HAP-1 (cell line): ENCODE results near the gene JAG2.

Source experiments
- DNase-seq, 2 experiments: peaks; one replicate each; pipeline ENCODE4 v3.0.0-alpha.2; 2016 to 2020; ENCODE audit warnings: low spot score in 2 of 2
- H3K27me3 ChIP-seq: fragments of 250-450 bp; sonication (Bioruptor Pico); 2 replicates; pipeline ENCODE4 v1.5.1; 2020; ENCODE audit warnings: low read depth, mild to moderate bottlenecking, moderate library complexity
- H3K36me3 ChIP-seq: fragments of 250-450 bp; sonication (Bioruptor Pico); replicated peaks from 2 replicates; pipeline ENCODE4 v1.5.1; 2020; ENCODE audit warnings: mild to moderate bottlenecking
- H3K4me1 ChIP-seq: fragments of 250-450 bp; sonication (Bioruptor Pico); 2 replicates; pipeline ENCODE4 v1.5.1; 2020; ENCODE audit warnings: mild to moderate bottlenecking
- H3K4me3 ChIP-seq: fragments of 250-450 bp; sonication (Bioruptor Pico); 2 replicates; pipeline ENCODE4 v1.5.1; 2020; ENCODE audit warnings: mild to moderate bottlenecking, moderate library complexity
- H3K9me3 ChIP-seq: fragments of 250-450 bp; sonication (Bioruptor Pico); 2 replicates; pipeline ENCODE4 v1.5.1; 2020; ENCODE audit warnings: mild to moderate bottlenecking, moderate library complexity
- in situ Hi-C: fragments of 300-500 bp; cut with MboI; formaldehyde crosslinking; loops from 3 replicates; pipeline ENCODE4 v1.14.3; 2020; ENCODE audit warnings: low sequenced_read_pairs, inconsistent platforms, mixed read lengths

Gene JAG2

GRCh38 chr14:105142651-105143450 lies 25.7 kb downstream of the JAG2 start:
- no peaks in the 10 kb centered on the region for H3K27me3 ChIP-seq
- H3K36me3 ChIP-seq: peaks cover 53% of the 10 kb centered on the region
- DNase-seq: peak in 1 of 2 experiments; percentile 6
- H3K4me1 ChIP-seq: no peaks in the 10 kb centered on the region
- in situ Hi-C loops: no loop called here
- H3K4me3 ChIP-seq: no peak overlapping the region
- H3K9me3 ChIP-seq: peaks cover 6% of the 10 kb centered on the region; the same call in 1 of the 2 replicates

GRCh38 chr14:105141486-105142281 lies 26.9 kb downstream of the JAG2 start:
- DNase-seq: peak in 1 of 2 experiments; percentile 6
- Histone ChIP-seq H3K27me3 (no peaks in the 10 kb centered on the region), H3K9me3 (peaks cover 6% of the 10 kb centered on the region; the same call in 1 of the 2 replicates), H3K4me3 (no peak overlapping the region), H3K4me1 (no peaks in the 10 kb centered on the region), H3K36me3 (peaks cover 47% of the 10 kb centered on the region)
- in situ Hi-C loops: no loop called here

DNA sequence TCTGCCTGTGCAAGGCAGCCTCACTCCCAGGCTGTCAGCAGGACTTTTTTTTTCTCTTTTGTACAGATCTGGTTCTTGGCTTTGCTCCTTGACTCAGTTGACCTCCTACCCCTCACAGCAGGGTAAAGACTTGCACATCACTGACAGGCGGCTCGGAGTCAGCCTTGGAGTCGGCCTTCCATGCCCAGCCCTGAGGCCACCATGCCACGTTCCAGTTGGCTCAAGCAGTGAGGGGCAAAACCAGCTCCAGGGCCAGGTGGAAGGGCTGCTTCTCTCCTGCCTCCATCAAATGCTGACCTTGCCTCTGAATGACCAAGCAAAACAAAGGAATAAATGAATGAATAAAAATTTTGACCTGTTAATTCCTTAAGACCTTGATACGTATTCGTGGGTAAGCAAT lies 27.6 kb downstream of the JAG2 start:
- DNase-seq: no peak
- H3K4me3 ChIP-seq: no peak overlapping the region
- no peaks in the 10 kb centered on the region for H3K4me1 ChIP-seq
- peaks cover 6% of the 10 kb centered on the region; the same call in 1 of the 2 replicates for H3K9me3 ChIP-seq
- H3K36me3 ChIP-seq: peaks cover 40% of the 10 kb centered on the region
- no peaks in the 10 kb centered on the region for H3K27me3 ChIP-seq
- in situ Hi-C loops: no loop called here

GRCh38 chr14:105140581-105140980 lies 28.0 kb downstream of the JAG2 start:
- no peaks in the 10 kb centered on the region for H3K4me1 ChIP-seq
- peaks cover 6% of the 10 kb centered on the region; the same call in 1 of the 2 replicates for H3K9me3 ChIP-seq
- in situ Hi-C loops: no loop called here
- H3K4me3 ChIP-seq: no peak overlapping the region
- H3K27me3 ChIP-seq: no peaks in the 10 kb centered on the region
- peaks cover 36% of the 10 kb centered on the region for H3K36me3 ChIP-seq
- DNase-seq: no peak

DNA sequence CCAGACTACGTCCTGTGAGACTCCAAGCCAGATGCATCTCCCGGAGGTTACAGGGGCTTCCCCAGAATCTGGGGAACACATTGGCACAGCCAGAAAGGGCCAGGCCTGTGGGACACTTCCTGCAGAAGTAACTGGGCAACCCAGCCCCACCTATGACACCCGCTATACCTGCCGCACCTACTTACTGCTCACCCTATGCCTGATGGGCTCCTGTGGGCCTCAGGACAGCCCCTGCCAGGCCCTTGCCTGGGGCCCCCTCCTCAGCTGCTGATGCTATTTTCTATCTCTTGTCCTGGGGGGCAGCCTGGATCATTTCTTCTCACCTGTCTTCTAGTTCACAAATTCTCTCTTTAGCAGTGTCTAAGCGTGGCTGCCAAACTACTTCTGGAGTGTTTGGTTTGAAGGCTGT lies 28.7 kb downstream of the JAG2 start:
- peaks cover 6% of the 10 kb centered on the region; the same call in 1 of the 2 replicates for H3K9me3 ChIP-seq
- no peak overlapping the region for H3K4me3 ChIP-seq
- H3K27me3 ChIP-seq: no peaks in the 10 kb centered on the region
- H3K4me1 ChIP-seq: no peaks in the 10 kb centered on the region
- in situ Hi-C loops: no loop called here
- no peak for DNase-seq
- H3K36me3 ChIP-seq: peaks cover 31% of the 10 kb centered on the region

- H3K9me3 ChIP-seq: peaks cover 6% of the 10 kb centered on the region; the same call in 1 of the 2 replicates
- DNase-seq: no peak
- H3K4me3 ChIP-seq: no peak overlapping the region
- H3K4me1 ChIP-seq: no peaks in the 10 kb centered on the region
- in situ Hi-C loops: no loop called here
- no peaks in the 10 kb centered on the region for H3K27me3 ChIP-seq
- H3K36me3 ChIP-seq: peaks cover 26% of the 10 kb centered on the region
These were observed 29.3 kb downstream of the JAG2 start for GRCh38 chr14:105139212-105139825.

- no peaks in the 10 kb centered on the region for H3K27me3 ChIP-seq
- no peaks in the 10 kb centered on the region for H3K4me1 ChIP-seq
- peaks cover 6% of the 10 kb centered on the region; the same call in 1 of the 2 replicates for H3K9me3 ChIP-seq
- DNase-seq: no peak
- no peak overlapping the region for H3K4me3 ChIP-seq
- in situ Hi-C loops: no loop called here
- H3K36me3 ChIP-seq: peaks cover 22% of the 10 kb centered on the region
These were observed 29.9 kb downstream of the JAG2 start for GRCh38 chr14:105138551-105139111.

- Histone ChIP-seq H3K9me3 (peaks cover 6% of the 10 kb centered on the region; the same call in 1 of the 2 replicates), H3K4me3 (no peak overlapping the region), H3K36me3 (peaks cover 17% of the 10 kb centered on the region), H3K27me3 (no peaks in the 10 kb centered on the region), H3K4me1 (no peaks in the 10 kb centered on the region)
- no peak for DNase-seq
- in situ Hi-C loops: no loop called here
These were observed 30.5 kb downstream of the JAG2 start for GRCh38 chr14:105138021-105138541.

GRCh38 chr14:105137481-105138020 lies 31.0 kb downstream of the JAG2 start:
- no peak for DNase-seq
- peaks cover 13% of the 10 kb centered on the region for H3K36me3 ChIP-seq
- H3K4me3 ChIP-seq: no peak overlapping the region
- no peaks in the 10 kb centered on the region for H3K27me3 ChIP-seq
- no peaks in the 10 kb centered on the region for H3K4me1 ChIP-seq
- H3K9me3 ChIP-seq: peaks cover 6% of the 10 kb centered on the region; the same call in 1 of the 2 replicates
- in situ Hi-C loops: no loop called here

DNA sequence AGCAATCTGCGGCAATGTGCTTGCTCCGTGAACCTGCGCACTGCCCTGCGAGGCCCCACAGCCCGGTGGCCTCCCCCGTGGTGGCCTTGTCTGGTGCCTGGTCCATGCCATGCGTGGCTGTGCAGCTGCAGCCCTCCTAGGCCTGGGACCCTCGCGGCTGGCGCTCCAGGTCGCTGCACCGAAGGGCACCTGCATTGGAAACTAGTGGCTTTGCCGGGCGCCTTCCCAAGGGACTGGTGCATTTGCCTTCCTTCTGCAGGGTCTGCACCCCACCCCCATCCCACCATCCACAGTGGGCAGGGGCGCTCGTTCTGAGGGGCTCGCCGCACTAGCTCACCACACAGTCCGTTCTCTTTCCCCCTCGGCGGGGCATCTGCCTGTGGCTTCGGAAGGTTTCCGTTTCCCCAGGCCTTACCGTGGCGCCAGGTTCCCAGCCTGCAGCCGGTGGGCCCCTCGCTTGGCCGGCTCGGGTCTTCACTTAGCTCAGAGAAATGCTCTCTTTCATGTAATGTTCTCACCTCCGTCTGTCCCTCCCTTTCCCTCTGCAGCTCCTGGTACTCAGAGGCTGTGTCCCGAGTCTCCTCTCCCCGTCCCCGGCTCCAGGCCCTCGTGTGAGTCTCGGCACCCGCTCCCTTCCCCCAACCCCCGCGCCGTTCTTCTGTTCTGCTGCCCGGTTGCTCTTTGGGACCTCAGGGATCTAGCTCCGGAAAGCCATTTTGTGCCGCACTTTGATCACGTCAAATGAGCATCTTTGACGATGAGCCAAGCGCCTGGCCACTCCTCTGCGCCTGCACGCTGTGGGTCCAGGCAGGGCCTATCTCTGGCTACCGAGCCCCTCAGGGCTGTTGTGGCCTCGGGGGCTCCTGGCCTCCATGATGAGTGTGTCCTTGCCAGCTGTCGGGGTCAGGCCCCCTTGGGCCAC lies 31.9 kb downstream of the JAG2 start:
- H3K4me1 ChIP-seq: no peaks in the 10 kb centered on the region
- no peak overlapping the region for H3K4me3 ChIP-seq
- H3K9me3 ChIP-seq: peaks cover 9% of the 10 kb centered on the region
- H3K36me3 ChIP-seq: peaks cover 4% of the 10 kb centered on the region
- no peaks in the 10 kb centered on the region for H3K27me3 ChIP-seq
- DNase-seq: no peak
- in situ Hi-C loops: no loop called here

GRCh38 chr14:105135700-105136395 lies 32.7 kb downstream of the JAG2 start:
- H3K4me3 ChIP-seq: no peak overlapping the region
- H3K9me3 ChIP-seq: peaks cover 11% of the 10 kb centered on the region
- no peaks in the 10 kb centered on the region for H3K4me1 ChIP-seq
- DNase-seq: no peak
- peaks cover 3% of the 10 kb centered on the region; the same call in 1 of the 2 replicates for H3K36me3 ChIP-seq
- in situ Hi-C loops: no loop called here
- H3K27me3 ChIP-seq: no peaks in the 10 kb centered on the region
